GM12878 (cell line): ENCODE results near the gene STARD3. TPM values are rescaled to one million over a fixed set of nuclear protein-coding genes. Genes with fewer than 3 reads are reported as not detected.

Experiments
- ATAC-seq: fragments of 200-7000 bp; cut with Tn5 transposase; 3 replicates; pipeline ENCODE4 v1.9.1; 2020; ENCODE audit warnings: mild to moderate bottlenecking, moderate library complexity
- BruUV-seq: library from RNA; stranded (reverse); fragments of 400-500 nt; replicated peaks from 2 replicates; lab custom pipeline; 2021; lab: Mats Ljungman, UMichigan
- CTCF ChIA-PET: fragments of 300-600 bp; sonication (Branson Sonifier 250); formaldehyde crosslinking; extraction: SDS; loops from one replicate; lab custom pipeline; 2021; ENCODE audit warnings: inconsistent platforms; lab: Yijun Ruan, JAX
- POLR2A ChIA-PET: fragments of 350-600 bp; formaldehyde crosslinking; extraction: SDS; loops from one replicate; lab custom pipeline; 2021; ENCODE audit warnings: inconsistent platforms; lab: Charles Lee
- RAD21 ChIA-PET: fragments of 300-600 bp; sonication (Branson Sonifier 250); formaldehyde crosslinking; loops from one replicate; lab custom pipeline; 2023; ENCODE audit warnings: antibody characterized with exemption; ENCODE audit not compliant: unreplicated experiment; lab: Charles Lee
- SMC1A ChIA-PET: fragments of 300-600 bp; sonication (Branson Sonifier 250); formaldehyde crosslinking; loops from one replicate; lab custom pipeline; 2023; ENCODE audit not compliant: unreplicated experiment, uncharacterized antibody; lab: Charles Lee
- DNase-seq: peaks from one replicate; pipeline ENCODE4 v3.0.0-alpha.2; 2011; ENCODE audit warnings: low read depth, low spot score
- FAIRE-seq: peaks from 3 replicates; lab custom pipeline; 2011; peaks lifted over from hg19 to GRCh38; lab: Jason Lieb, UNC
- H2AFZ ChIP-seq: 2 replicates; pipeline ENCODE4 v1.6.0; 2011; ENCODE audit warnings: low read depth, low read length, control low read depth; ENCODE audit not compliant: control insufficient read depth
- H3K27ac ChIP-seq: 2 replicates; pipeline ENCODE4 v1.5.1; 2011; ENCODE audit warnings: control low read depth; ENCODE audit not compliant: control insufficient read depth, insufficient read depth
- H3K27me3 ChIP-seq, 2 experiments: replicated peaks in 1 of 2; 2 replicates each; pipeline versions ENCODE4 v1.6.0 to v1.6.1; 2011; ENCODE audit warnings: low read length in 1 of 2; ENCODE audit not compliant: control insufficient read depth in 2 of 2, insufficient read depth in 2 of 2
- H3K36me3 ChIP-seq, 2 experiments: 2 replicates each; pipeline ENCODE4 v1.5.1; 2011; ENCODE audit warnings: low read length in 1 of 2; ENCODE audit not compliant: control insufficient read depth in 2 of 2, insufficient read depth in 2 of 2
- H3K4me1 ChIP-seq: 2 replicates; pipeline ENCODE4 v1.6.1; 2011; ENCODE audit warnings: mild to moderate bottlenecking, low read length, moderate library complexity, mixed read lengths; ENCODE audit not compliant: control insufficient read depth, insufficient read depth
- H3K4me2 ChIP-seq: 2 replicates; pipeline ENCODE4 v1.6.0; 2011; ENCODE audit warnings: control low read depth; ENCODE audit not compliant: control insufficient read depth, insufficient read depth
- H3K4me3 ChIP-seq: fragments of 200-600 bp; sonication (generic); 2 replicates; pipeline ENCODE4 v1.5.1; 2016
- H3K79me2 ChIP-seq: 2 replicates; pipeline ENCODE4 v1.6.0; 2011; ENCODE audit warnings: low read length; ENCODE audit not compliant: control insufficient read depth, insufficient read depth
- H3K9ac ChIP-seq: 2 replicates; pipeline ENCODE4 v1.8.0; 2011; ENCODE audit warnings: low read length, control low read depth, mixed read lengths; ENCODE audit not compliant: control insufficient read depth, insufficient read depth
- H3K9me3 ChIP-seq: replicated peaks from 3 replicates; pipeline ENCODE4 v1.5.1; 2011; ENCODE audit warnings: mild to moderate bottlenecking, low read length; ENCODE audit not compliant: control insufficient read depth, insufficient read depth
- H4K20me1 ChIP-seq: 2 replicates; pipeline ENCODE4 v1.6.0; 2011; ENCODE audit not compliant: control insufficient read depth, insufficient read depth
- BHLHE40 ChIP-seq, 2 experiments: fragments of 450-650 bp in 1 of 2; IDR thresholded peaks; 2 replicates each; pipeline ENCODE4 v1.6.1; 2011 to 2017; ENCODE audit warnings: low read depth in 2 of 2, borderline replicate concordance in 1 of 2, improper control_type of control experiment in 1 of 2, low read length in 1 of 2, mild to moderate bottlenecking in 1 of 2
- EGR1 ChIP-seq, 2 experiments: IDR thresholded peaks; 1 replicate in 1 of 2; 2 replicates in 1 of 2; pipeline ENCODE4 v1.6.1; 2011 to 2012; ENCODE audit warnings: low read depth in 2 of 2, low read length in 2 of 2, borderline replicate concordance in 1 of 2, mild to moderate bottlenecking in 1 of 2, moderate library complexity in 1 of 2
- EP300 ChIP-seq, 2 experiments: fragments of 150-350 bp in 1 of 2; IDR thresholded peaks; 2 replicates each; pipeline ENCODE4 v1.6.1; 2011 to 2012; ENCODE audit warnings: low read depth in 2 of 2, low read length in 2 of 2, borderline replicate concordance in 1 of 2, improper control_type of control experiment in 1 of 2, inconsistent platforms in 1 of 2; ENCODE audit not compliant: control insufficient read depth in 1 of 2
- ESRRA ChIP-seq: IDR thresholded peaks from 2 replicates; pipeline ENCODE4 v1.6.1; 2012; ENCODE audit warnings: mild to moderate bottlenecking, low read length, improper control_type of control experiment
- GABPA ChIP-seq: IDR thresholded peaks from 2 replicates; pipeline ENCODE4 v1.6.1; 2014; ENCODE audit warnings: antibody characterized with exemption, low read depth, mild to moderate bottlenecking, inconsistent platforms
- GATAD2B ChIP-seq: fragments of 450-650 bp; conservative IDR thresholded peaks from 2 replicates; pipeline ENCODE4 v1.6.1; 2017; ENCODE audit warnings: low read depth, mild to moderate bottlenecking, moderate library complexity
- IKZF1 ChIP-seq: fragments of 450-650 bp; conservative IDR thresholded peaks from 2 replicates; pipeline ENCODE4 v1.6.1; 2017; ENCODE audit warnings: antibody characterized with exemption, mild to moderate bottlenecking
- NR2F1 ChIP-seq: fragments of 450-650 bp; conservative IDR thresholded peaks from 2 replicates; pipeline ENCODE4 v1.6.1; 2017; ENCODE audit warnings: mild to moderate bottlenecking
- RAD21 ChIP-seq: IDR thresholded peaks from 2 replicates; pipeline ENCODE4 v1.6.1; 2011; ENCODE audit warnings: mild to moderate bottlenecking, low read depth, low read length, moderate library complexity; ENCODE audit not compliant: insufficient read depth
- RB1 ChIP-seq: fragments of 450-650 bp; formaldehyde crosslinking; IDR thresholded peaks from 2 replicates; pipeline ENCODE4 v1.6.1; 2017; ENCODE audit warnings: mild to moderate bottlenecking, borderline replicate concordance
- RELA ChIP-seq: fragments of 450-650 bp; IDR thresholded peaks from 2 replicates; pipeline ENCODE4 v1.8.0; 2014; ENCODE audit warnings: borderline replicate concordance; ENCODE audit not compliant: partially characterized antibody
- SMC3 ChIP-seq: IDR thresholded peaks from 2 replicates; pipeline ENCODE4 v1.6.1; 2011; ENCODE audit warnings: low read length, improper control_type of control experiment, borderline replicate concordance
- TARDBP ChIP-seq: IDR thresholded peaks from 2 replicates; pipeline ENCODE4 v1.6.1; 2016; ENCODE audit warnings: borderline replicate concordance
- TCF12 ChIP-seq: IDR thresholded peaks from 2 replicates; pipeline ENCODE4 v1.6.1; 2011; ENCODE audit warnings: low read depth, mild to moderate bottlenecking, low read length
- YY1 ChIP-seq: IDR thresholded peaks from 2 replicates; pipeline ENCODE4 v1.6.1; 2011; ENCODE audit warnings: low read depth, mild to moderate bottlenecking, low read length
- ZNF24 ChIP-seq: fragments of 450-650 bp; IDR thresholded peaks from 2 replicates; pipeline ENCODE4 v1.6.1; 2017; ENCODE audit warnings: antibody characterized with exemption, mild to moderate bottlenecking
- WGBS: methylation state at CpG from one replicate; pipeline ENCODE4 v1.1.6; 2016; ENCODE audit warnings: low lambda C conversion rate; ENCODE audit not compliant: insufficient replicate concordance, insufficient coverage; ENCODE audit errors: missing lambda C conversion rate; 5-methylcytosine and 5-hydroxymethylcytosine counted together
- in situ Hi-C: fragments of 300-500 bp; cut with MboI; formaldehyde crosslinking; loops from 9 replicates; pipeline ENCODE4 v1.14.3; 2018; ENCODE audit warnings: mixed read lengths
- intact Hi-C: fragments of 100-400 bp; cut with micrococcal nuclease; formaldehyde crosslinking; loops from one replicate; pipeline ENCODE4 v1.14.2; 2022; ENCODE audit not compliant: unreplicated experiment
- polyA plus RNA-seq, 11 experiments: library from polyadenylated mRNA; depleted of rRNA in 4 of 11; unstranded in 6 of 11; stranded (reverse) in 5 of 11; fragments of >200 nt; fragmentation: Nextera tagmentation in 4 of 11; fragmentation: Illumina TruSeq in 1 of 11; extraction: Ambion mirVana in 4 of 11; extraction: Trizol in 1 of 11; gene quantifications; 1 replicate in 1 of 11; 2 replicates in 10 of 11; pipeline versions ENCODE4 v1.2.1 to v1.2.3, GENCODE V29; 2011 to 2016; ENCODE audit warnings: inconsistent platforms in 2 of 11, missing spikeins in 2 of 11, low read depth in 1 of 11
- total RNA-seq, 4 experiments: library from RNA; depleted of rRNA in 3 of 4; stranded (reverse); fragments of >200 nt in 3 of 4; fragmentation: Illumina TruSeq in 1 of 4; extraction: Trizol in 1 of 4; gene quantifications; 2 replicates each; pipeline versions ENCODE4 v1.2.1 to v1.2.3, GENCODE V29; 2013 to 2021
- TF ChIP-seq, protein P1 (sequence below): fragments of 450-650 bp; IDR thresholded peaks from 2 replicates; pipeline ENCODE4 v1.6.1; 2018; ENCODE audit warnings: borderline replicate concordance, mild to moderate bottlenecking; ENCODE audit not compliant: partially characterized antibody
- TF ChIP-seq, protein P2 (sequence below), 3 experiments: IDR thresholded peaks in 2 of 3; conservative IDR thresholded peaks in 1 of 3; 2 replicates each; pipeline ENCODE4 v1.5.1; 2011; ENCODE audit warnings: low read depth in 3 of 3, low read length in 3 of 3, mild to moderate bottlenecking in 3 of 3, control low read depth in 2 of 3, moderate library complexity in 2 of 3, inconsistent platforms in 1 of 3, mixed read lengths in 1 of 3; ENCODE audit not compliant: control insufficient read depth in 2 of 3, insufficient read depth in 1 of 3; ENCODE audit errors: extremely low read depth in 1 of 3

Gene STARD3
- total and polyA plus RNA-seq, 10 of the 15 experiments (the other 5 are each of a cell fraction or from before 2014, with no cell fraction given) = 0.08 to 62.7 (median 27.5) TPM

DNA sequence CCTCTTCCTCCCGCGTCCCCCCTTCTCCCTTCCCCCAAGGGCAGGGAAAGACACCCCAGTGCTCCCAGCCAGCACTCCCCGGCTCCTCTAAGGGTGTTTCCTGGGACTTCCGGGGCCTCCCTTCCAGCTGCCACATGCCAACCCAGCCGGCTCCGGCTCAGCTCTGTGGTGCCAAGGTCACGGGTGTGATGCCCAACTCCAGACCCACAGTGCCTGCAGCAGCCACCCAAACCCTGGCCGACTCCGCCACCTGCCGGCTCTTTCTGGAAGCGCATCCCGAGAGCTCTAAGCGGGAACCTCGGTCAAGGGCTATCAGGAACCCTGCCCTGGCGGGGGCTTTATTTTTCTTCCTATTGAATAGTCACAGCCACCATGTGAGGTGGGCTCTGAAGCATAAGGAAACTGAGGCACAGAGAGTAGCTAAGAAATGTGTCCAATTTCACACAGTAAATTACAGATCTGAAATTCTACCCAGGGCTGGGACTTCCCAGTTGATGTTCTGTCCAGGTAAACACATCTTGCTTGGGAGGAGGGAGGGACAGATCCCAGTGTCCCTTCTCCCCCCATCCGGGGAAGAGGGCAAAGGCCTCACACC, 13.5 kb upstream of the STARD3 start:
- ChIA-PET POLR2A (interaction anchor here (1.1 kb wide), 1 partner anchor 76 kb away, joined by 3 read pairs; no protein-coding TSS in a partner anchor), SMC1A (interaction anchor here (0.6 to 5.4 kb wide), 21 partner anchors 9 to 442 kb away, joined by 3 to 36 read pairs (median 4); partner anchors contain the start of genes MIEN1, PNMT and STARD3), CTCF (interaction anchor here (0.6 to 8.9 kb wide), 54 partner anchors 9 to 502 kb away, joined by 3 to 225 read pairs (median 4); partner anchors contain the start of genes IKZF3, MIEN1, PGAP3 and PNMT), RAD21 (interaction anchor here (0.6 to 5.6 kb wide), 15 partner anchors 10 to 404 kb away, joined by 3 to 54 read pairs (median 5); partner anchors contain the start of genes MIEN1 and PSMD3)
- no peak overlapping the region for H3K4me3 ChIP-seq
- no peaks in the 10 kb centered on the region for H3K36me3 ChIP-seq
- BruUV-seq = no TSS peak
- 1% methylated on average over 16 of the region's 16 CpGs for WGBS
- no peak overlapping the region for H2AFZ ChIP-seq
- intact Hi-C loops = loop anchor here (5.0 kb wide), 3 partner anchors 109 to 404 kb away; partner anchors contain the start of genes IKZF3 and MIEN1
- in situ Hi-C loops = loop anchor here (5.0 kb wide), 2 partner anchors 129 to 359 kb away; partner anchors contain the start of gene PSMD3
- H4K20me1 ChIP-seq = no peaks in the 10 kb centered on the region
- H3K27me3 ChIP-seq = peaks cover 7 to 8% of the 10 kb centered on the region in 2 experiments
- peaks cover 5% of the 10 kb centered on the region for H3K4me1 ChIP-seq
- ATAC-seq (peak; percentile 80), FAIRE-seq (peak; percentile 91), DNase-seq (no peak)
- no peak overlapping the region for H3K9ac ChIP-seq
- H3K79me2 ChIP-seq = no peaks in the 10 kb centered on the region
- peak overlapping the region; percentile 26; the same call in 1 of the 2 replicates for H3K4me2 ChIP-seq
- H3K9me3 ChIP-seq = no peaks in the 10 kb centered on the region
- H3K27ac ChIP-seq = no peak overlapping the region
- peak; percentile 50; the same call in 1 of the 2 replicates for TF ChIP-seq IKZF1
- TF ChIP-seq GATAD2B = peak; percentile 64; the same call in 1 of the 2 replicates
- TF ChIP-seq NR2F1 = peak; percentile 50; the same call in 1 of the 2 replicates
- TF ChIP-seq SMC3 = peak; percentile 67
- 0 out of 3 replicates have a peak, but pooled peaks of 1 of the 2 experiments have one; percentile 1 for TF ChIP-seq EGR1 (IDR thresholded peaks at IDR 0.05; ENCODE audit: borderline replicate concordance in 1 of 2, low read depth in 2 of 2, low read length in 2 of 2)
- TF ChIP-seq TCF12 = no peak
- TF ChIP-seq YY1 = peak; percentile 46; the same call in 1 of the 2 replicates
- peak; percentile 70 for TF ChIP-seq RAD21
- no peak for TF ChIP-seq TARDBP
- TF ChIP-seq, protein P1, sequence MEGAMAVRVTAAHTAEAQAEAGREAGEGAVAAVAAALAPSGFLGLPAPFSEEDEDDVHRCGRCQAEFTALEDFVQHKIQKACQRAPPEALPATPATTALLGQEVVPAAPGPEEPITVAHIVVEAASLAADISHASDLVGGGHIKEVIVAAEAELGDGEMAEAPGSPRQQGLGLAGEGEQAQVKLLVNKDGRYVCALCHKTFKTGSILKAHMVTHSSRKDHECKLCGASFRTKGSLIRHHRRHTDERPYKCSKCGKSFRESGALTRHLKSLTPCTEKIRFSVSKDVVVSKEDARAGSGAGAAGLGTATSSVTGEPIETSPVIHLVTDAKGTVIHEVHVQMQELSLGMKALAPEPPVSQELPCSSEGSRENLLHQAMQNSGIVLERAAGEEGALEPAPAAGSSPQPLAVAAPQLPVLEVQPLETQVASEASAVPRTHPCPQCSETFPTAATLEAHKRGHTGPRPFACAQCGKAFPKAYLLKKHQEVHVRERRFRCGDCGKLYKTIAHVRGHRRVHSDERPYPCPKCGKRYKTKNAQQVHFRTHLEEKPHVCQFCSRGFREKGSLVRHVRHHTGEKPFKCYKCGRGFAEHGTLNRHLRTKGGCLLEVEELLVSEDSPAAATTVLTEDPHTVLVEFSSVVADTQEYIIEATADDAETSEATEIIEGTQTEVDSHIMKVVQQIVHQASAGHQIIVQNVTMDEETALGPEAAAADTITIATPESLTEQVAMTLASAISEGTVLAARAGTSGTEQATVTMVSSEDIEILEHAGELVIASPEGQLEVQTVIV = no peak
- TF ChIP-seq ESRRA = 0 out of 2 replicates have a peak, but pooled peaks have one; percentile 61
- peak; percentile 52 to 65; a peak in 2 of 4 replicates for TF ChIP-seq BHLHE40 (IDR thresholded peaks at IDR 0.05; ENCODE audit: borderline replicate concordance in 1 of 2, low read depth in 2 of 2, low read length in 1 of 2)
- TF ChIP-seq RB1 = 0 out of 2 replicates have a peak, but pooled peaks have one; percentile 39
- TF ChIP-seq, protein P2, sequence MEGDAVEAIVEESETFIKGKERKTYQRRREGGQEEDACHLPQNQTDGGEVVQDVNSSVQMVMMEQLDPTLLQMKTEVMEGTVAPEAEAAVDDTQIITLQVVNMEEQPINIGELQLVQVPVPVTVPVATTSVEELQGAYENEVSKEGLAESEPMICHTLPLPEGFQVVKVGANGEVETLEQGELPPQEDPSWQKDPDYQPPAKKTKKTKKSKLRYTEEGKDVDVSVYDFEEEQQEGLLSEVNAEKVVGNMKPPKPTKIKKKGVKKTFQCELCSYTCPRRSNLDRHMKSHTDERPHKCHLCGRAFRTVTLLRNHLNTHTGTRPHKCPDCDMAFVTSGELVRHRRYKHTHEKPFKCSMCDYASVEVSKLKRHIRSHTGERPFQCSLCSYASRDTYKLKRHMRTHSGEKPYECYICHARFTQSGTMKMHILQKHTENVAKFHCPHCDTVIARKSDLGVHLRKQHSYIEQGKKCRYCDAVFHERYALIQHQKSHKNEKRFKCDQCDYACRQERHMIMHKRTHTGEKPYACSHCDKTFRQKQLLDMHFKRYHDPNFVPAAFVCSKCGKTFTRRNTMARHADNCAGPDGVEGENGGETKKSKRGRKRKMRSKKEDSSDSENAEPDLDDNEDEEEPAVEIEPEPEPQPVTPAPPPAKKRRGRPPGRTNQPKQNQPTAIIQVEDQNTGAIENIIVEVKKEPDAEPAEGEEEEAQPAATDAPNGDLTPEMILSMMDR (IDR thresholded peaks at IDR 0.05 in 2 of 3, conservative IDR thresholded peaks at IDR 0.05 in 1 of 3; ENCODE audit: control insufficient read depth in 2 of 3, extremely low read depth in 1 of 3, insufficient read depth in 1 of 3, low read depth in 3 of 3, low read length in 3 of 3) = peak; percentile 92 to 97 (median 92)
- TF ChIP-seq EP300 (IDR thresholded peaks at IDR 0.05; ENCODE audit: borderline replicate concordance in 1 of 2, control insufficient read depth in 1 of 2, low read depth in 2 of 2, low read length in 2 of 2) = no peak
- TF ChIP-seq RELA = peak; percentile 27
- TF ChIP-seq ZNF24 = 0 out of 2 replicates have a peak, but pooled peaks have one; percentile 23
- no peak for TF ChIP-seq GABPA
